ENCODE measurements around the gene EPB42.

The EPB42 gene

DNA sequence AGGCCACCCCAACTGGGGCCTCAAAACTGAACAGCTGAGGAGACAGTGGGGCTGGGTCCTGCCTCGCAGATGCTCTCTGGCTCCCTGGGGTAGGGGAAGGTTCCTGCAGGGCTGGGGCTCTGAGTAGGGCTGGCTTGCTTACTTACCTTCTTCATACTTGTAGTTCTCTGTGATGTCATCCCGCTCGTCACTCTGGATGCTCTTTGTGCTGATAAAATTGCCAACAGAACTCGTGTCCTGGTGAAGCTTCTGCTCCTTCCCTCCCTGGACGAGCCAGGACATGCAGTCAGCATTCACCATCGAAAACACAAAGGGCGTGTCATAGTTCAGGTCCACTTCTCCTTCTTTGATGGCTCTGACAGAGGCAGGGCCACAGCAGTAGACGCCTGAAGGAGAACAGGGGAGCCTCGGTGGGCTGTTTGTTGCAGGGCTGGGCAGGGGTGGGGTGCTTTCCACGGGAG is 17.9 kb upstream of the EPB42 start:
- Histone ChIP-seq H3K9me3 (ENCODE audit: insufficient read depth, low read length) (no peaks in the 10 kb centered on the region), H2AFZ (ENCODE audit: low read depth, low read length, severe bottlenecking) (no peak overlapping the region), H3K9ac (ENCODE audit: low read length) (no peak overlapping the region), H3K79me2 (ENCODE audit: insufficient read depth, low read length) (no peaks in the 10 kb centered on the region), H3K27me3 (ENCODE audit: low read length) (no peaks in the 10 kb centered on the region), H4K20me1 (ENCODE audit: low read depth, low read length) (no peaks in the 10 kb centered on the region), H3F3A (ENCODE audit: insufficient read depth) (no peaks in the 10 kb centered on the region), H3K27ac (ENCODE audit: low read depth, low read length) (no peak overlapping the region), H3K4me2 (ENCODE audit: low read depth, low read length, poor library complexity, severe bottlenecking) (no peak overlapping the region), H3K9me2 (replicated peaks; ENCODE audit: insufficient read depth, low read length) (no peaks in the 10 kb centered on the region), H3K36me3 (ENCODE audit: low read length) (no peaks in the 10 kb centered on the region), H3K4me3 (ENCODE audit: insufficient read depth, low read length, poor library complexity, severe bottlenecking) (no peak overlapping the region)
- TF ChIP-seq, protein P1, sequence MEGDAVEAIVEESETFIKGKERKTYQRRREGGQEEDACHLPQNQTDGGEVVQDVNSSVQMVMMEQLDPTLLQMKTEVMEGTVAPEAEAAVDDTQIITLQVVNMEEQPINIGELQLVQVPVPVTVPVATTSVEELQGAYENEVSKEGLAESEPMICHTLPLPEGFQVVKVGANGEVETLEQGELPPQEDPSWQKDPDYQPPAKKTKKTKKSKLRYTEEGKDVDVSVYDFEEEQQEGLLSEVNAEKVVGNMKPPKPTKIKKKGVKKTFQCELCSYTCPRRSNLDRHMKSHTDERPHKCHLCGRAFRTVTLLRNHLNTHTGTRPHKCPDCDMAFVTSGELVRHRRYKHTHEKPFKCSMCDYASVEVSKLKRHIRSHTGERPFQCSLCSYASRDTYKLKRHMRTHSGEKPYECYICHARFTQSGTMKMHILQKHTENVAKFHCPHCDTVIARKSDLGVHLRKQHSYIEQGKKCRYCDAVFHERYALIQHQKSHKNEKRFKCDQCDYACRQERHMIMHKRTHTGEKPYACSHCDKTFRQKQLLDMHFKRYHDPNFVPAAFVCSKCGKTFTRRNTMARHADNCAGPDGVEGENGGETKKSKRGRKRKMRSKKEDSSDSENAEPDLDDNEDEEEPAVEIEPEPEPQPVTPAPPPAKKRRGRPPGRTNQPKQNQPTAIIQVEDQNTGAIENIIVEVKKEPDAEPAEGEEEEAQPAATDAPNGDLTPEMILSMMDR (IDR thresholded peaks at IDR 0.05; ENCODE audit: insufficient read depth, low read length, poor library complexity, severe bottlenecking): no peak
- TF ChIP-seq EZH2phosphoT487 (conservative IDR thresholded peaks at IDR 0.05; ENCODE audit: low read length): no peak

DNA sequence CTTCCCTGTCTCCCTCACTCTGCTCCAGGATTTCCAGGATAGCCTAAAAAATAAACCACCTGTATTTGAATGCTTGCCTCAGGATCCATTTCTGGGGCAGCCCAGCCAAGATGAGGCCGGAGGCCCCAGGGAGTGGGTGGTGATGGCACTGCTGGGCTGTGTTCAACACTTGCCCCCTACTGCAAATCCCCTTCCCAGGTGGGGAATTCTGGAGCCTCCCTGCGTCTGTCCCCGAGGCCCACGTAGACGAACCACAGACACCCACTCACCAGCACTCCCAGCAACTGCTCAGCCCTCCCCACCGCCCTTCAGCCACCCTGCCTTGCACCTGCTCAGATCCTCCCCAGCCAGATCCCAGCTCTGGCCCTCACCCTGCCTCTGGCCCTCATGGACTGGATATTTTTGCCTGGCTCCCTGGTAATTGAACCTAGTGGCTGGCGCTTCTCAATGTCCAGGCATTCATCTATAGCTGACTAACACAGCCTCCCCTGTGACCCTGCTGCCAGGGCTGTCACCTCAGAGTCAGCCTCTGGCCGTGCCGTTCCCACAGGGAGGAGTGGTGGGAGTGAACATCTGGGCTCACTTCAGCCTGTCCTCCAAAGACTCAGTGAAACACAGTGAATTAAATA is 17.1 kb upstream of the EPB42 start:
- Histone ChIP-seq H2AFZ (ENCODE audit: low read depth, low read length, severe bottlenecking) (no peak overlapping the region), H3K9me3 (ENCODE audit: insufficient read depth, low read length) (no peaks in the 10 kb centered on the region), H3K27me3 (ENCODE audit: low read length) (no peaks in the 10 kb centered on the region), H3F3A (ENCODE audit: insufficient read depth) (no peaks in the 10 kb centered on the region), H3K9me2 (replicated peaks; ENCODE audit: insufficient read depth, low read length) (no peaks in the 10 kb centered on the region), H3K4me2 (ENCODE audit: low read depth, low read length, poor library complexity, severe bottlenecking) (no peak overlapping the region), H4K20me1 (ENCODE audit: low read depth, low read length) (no peaks in the 10 kb centered on the region), H3K79me2 (ENCODE audit: insufficient read depth, low read length) (no peaks in the 10 kb centered on the region), H3K36me3 (ENCODE audit: low read length) (no peaks in the 10 kb centered on the region), H3K4me3 (ENCODE audit: insufficient read depth, low read length, poor library complexity, severe bottlenecking) (no peak overlapping the region), H3K9ac (ENCODE audit: low read length) (no peak overlapping the region), H3K27ac (ENCODE audit: low read depth, low read length) (no peak overlapping the region)
- TF ChIP-seq, protein P1 (IDR thresholded peaks at IDR 0.05; ENCODE audit: insufficient read depth, low read length, poor library complexity, severe bottlenecking): no peak
- no peak for TF ChIP-seq EZH2phosphoT487 (conservative IDR thresholded peaks at IDR 0.05; ENCODE audit: low read length)

DNA sequence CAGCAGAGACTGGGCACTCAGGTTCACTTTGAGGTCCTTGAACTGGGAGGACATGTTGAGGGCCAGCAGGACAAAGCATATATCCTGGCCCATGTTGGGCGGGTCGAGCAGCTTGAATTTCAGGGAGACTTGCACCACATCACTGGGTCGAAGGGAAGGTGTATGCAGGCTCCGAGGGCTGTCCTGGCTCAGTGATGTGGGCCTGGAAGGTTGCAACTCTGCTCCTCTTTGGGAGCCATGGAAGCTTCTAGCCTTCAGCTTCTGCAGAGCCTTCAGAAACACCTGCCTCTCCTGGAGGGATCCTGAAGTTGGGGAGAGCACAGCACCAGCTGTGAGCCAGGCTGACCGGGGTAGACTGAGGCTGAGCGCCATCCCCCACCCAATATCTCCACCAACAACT is 14.7 kb upstream of the EPB42 start:
- Histone ChIP-seq H3K9me2 (replicated peaks; ENCODE audit: insufficient read depth, low read length) (no peaks in the 10 kb centered on the region), H3K79me2 (ENCODE audit: insufficient read depth, low read length) (no peaks in the 10 kb centered on the region), H3K4me2 (ENCODE audit: low read depth, low read length, poor library complexity, severe bottlenecking) (no peak overlapping the region), H3K9ac (ENCODE audit: low read length) (no peak overlapping the region), H3K27ac (ENCODE audit: low read depth, low read length) (no peak overlapping the region), H3K4me3 (ENCODE audit: insufficient read depth, low read length, poor library complexity, severe bottlenecking) (no peak overlapping the region), H3F3A (ENCODE audit: insufficient read depth) (no peaks in the 10 kb centered on the region), H2AFZ (ENCODE audit: low read depth, low read length, severe bottlenecking) (no peak overlapping the region), H3K27me3 (ENCODE audit: low read length) (no peaks in the 10 kb centered on the region), H4K20me1 (ENCODE audit: low read depth, low read length) (no peaks in the 10 kb centered on the region), H3K9me3 (ENCODE audit: insufficient read depth, low read length) (no peaks in the 10 kb centered on the region), H3K36me3 (ENCODE audit: low read length) (no peaks in the 10 kb centered on the region)
- TF ChIP-seq, protein P1 (IDR thresholded peaks at IDR 0.05; ENCODE audit: insufficient read depth, low read length, poor library complexity, severe bottlenecking): no peak
- no peak for TF ChIP-seq EZH2phosphoT487 (conservative IDR thresholded peaks at IDR 0.05; ENCODE audit: low read length)
